MG63 (cell line): ENCODE measurements around the gene TCFL5. TPM values are rescaled to one million over a fixed set of nuclear protein-coding genes. Genes with fewer than 3 reads are reported as not detected.

ENCODE experiments used
- DNase-seq: peaks from one replicate; pipeline ENCODE4 v3.0.0-alpha.2; 2020
- H3K27me3 ChIP-seq: fragments of 250-450 bp; sonication (Bioruptor Pico); 2 replicates; pipeline ENCODE4 v1.5.1; 2020; ENCODE audit warnings: mild to moderate bottlenecking, moderate library complexity
- H3K36me3 ChIP-seq: fragments of 250-450 bp; sonication (Bioruptor Pico); 2 replicates; pipeline ENCODE4 v1.5.1; 2020; ENCODE audit warnings: mild to moderate bottlenecking, moderate library complexity
- H3K4me3 ChIP-seq: fragments of 250-450 bp; sonication (Bioruptor Pico); 2 replicates; pipeline ENCODE4 v1.5.1; 2020; ENCODE audit warnings: mild to moderate bottlenecking, moderate library complexity
- H3K9me3 ChIP-seq: fragments of 250-450 bp; sonication (Bioruptor Pico); 2 replicates; pipeline ENCODE4 v1.5.1; 2020; ENCODE audit warnings: mild to moderate bottlenecking, moderate library complexity
- total RNA-seq: library from RNA; depleted of rRNA; stranded (reverse); fragments of >200 nt; shearing (Covaris generic); gene quantifications from 2 replicates; pipeline ENCODE4 v1.2.3, GENCODE V29; 2014; ENCODE audit warnings: low replicate concordance; rRNA removed

TCFL5 gene
- total RNA-seq: 16.0 and 25.4 TPM in 2 replicates

- peaks cover 8% of the 10 kb centered on the region for H3K9me3 ChIP-seq
- H3K4me3 ChIP-seq: peak within 1 kb of the TSS; percentile 63
- H3K27me3 ChIP-seq: no peaks in the 10 kb centered on the region
- peak; percentile 81 for DNase-seq
- H3K36me3 ChIP-seq: peaks cover 23% of the 10 kb centered on the region
These were observed at the start of gene TCFL5 for GRCh38 chr20:62861726-62862336. TSS of gene TCFL5 (minus strand) at chr20:62861822. CDS start at chr20:62861670, 152 bp downstream.

- H3K36me3 ChIP-seq: peaks cover 82% of the 10 kb centered on the region
- H3K27me3 ChIP-seq: no peaks in the 10 kb centered on the region
- no peak for DNase-seq
- no peaks in the 10 kb centered on the region for H3K9me3 ChIP-seq
- no peak overlapping the region for H3K4me3 ChIP-seq
These were observed 49.3 kb upstream of the TCFL5 start for GRCh38 chr20:62910777-62911497.

- Histone ChIP-seq H3K4me3 (no peak overlapping the region), H3K9me3 (no peaks in the 10 kb centered on the region), H3K27me3 (no peaks in the 10 kb centered on the region), H3K36me3 (peaks cover 88% of the 10 kb centered on the region)
- no peak for DNase-seq
These were observed 48.7 kb upstream of the TCFL5 start for GRCh38 chr20:62910217-62910766.

GRCh38 chr20:62908971-62909791, 47.6 kb upstream of the TCFL5 start:
- Histone ChIP-seq H3K27me3 (no peaks in the 10 kb centered on the region), H3K36me3 (peaks cover 94% of the 10 kb centered on the region), H3K9me3 (no peaks in the 10 kb centered on the region), H3K4me3 (no peak overlapping the region)
- no peak for DNase-seq

- H3K9me3 ChIP-seq: no peaks in the 10 kb centered on the region
- H3K4me3 ChIP-seq: no peak overlapping the region
- no peak for DNase-seq
- H3K27me3 ChIP-seq: no peaks in the 10 kb centered on the region
- H3K36me3 ChIP-seq: peaks cover 96% of the 10 kb centered on the region
These were observed 46.0 kb upstream of the TCFL5 start for GRCh38 chr20:62907384-62908317.

- peaks cover 98% of the 10 kb centered on the region for H3K36me3 ChIP-seq
- H3K9me3 ChIP-seq: no peaks in the 10 kb centered on the region
- no peak overlapping the region for H3K4me3 ChIP-seq
- no peaks in the 10 kb centered on the region for H3K27me3 ChIP-seq
- DNase-seq: no peak
These were observed 45.2 kb upstream of the TCFL5 start for GRCh38 chr20:62906647-62907375.

- Histone ChIP-seq H3K9me3 (no peaks in the 10 kb centered on the region), H3K4me3 (no peak overlapping the region), H3K36me3 (peaks cover 98% of the 10 kb centered on the region), H3K27me3 (no peaks in the 10 kb centered on the region)
- no peak for DNase-seq
These were observed 44.6 kb upstream of the TCFL5 start for GRCh38 chr20:62906209-62906608.

- Histone ChIP-seq H3K36me3 (peaks cover 98% of the 10 kb centered on the region), H3K9me3 (no peaks in the 10 kb centered on the region), H3K4me3 (no peak overlapping the region), H3K27me3 (no peaks in the 10 kb centered on the region)
- no peak for DNase-seq
These were observed 44.0 kb upstream of the TCFL5 start for GRCh38 chr20:62905536-62906117.

- Histone ChIP-seq H3K36me3 (peaks cover 91% of the 10 kb centered on the region), H3K27me3 (no peaks in the 10 kb centered on the region), H3K4me3 (no peak overlapping the region), H3K9me3 (no peaks in the 10 kb centered on the region)
- DNase-seq: peak; percentile 40
These were observed 41.4 kb upstream of the TCFL5 start for GRCh38 chr20:62902926-62903615.

- no peak for DNase-seq
- H3K36me3 ChIP-seq: peaks cover 89% of the 10 kb centered on the region
These were observed 40.3 kb upstream of the TCFL5 start for GRCh38 chr20:62901891-62902290.

GRCh38 chr20:62900692-62901584, 39.3 kb upstream of the TCFL5 start:
- no peak for DNase-seq
- Histone ChIP-seq H3K4me3 (no peak overlapping the region), H3K36me3 (peaks cover 89% of the 10 kb centered on the region), H3K27me3 (no peaks in the 10 kb centered on the region), H3K9me3 (no peaks in the 10 kb centered on the region)

More at GRCh38 chr20:62901891-62902290, 40.3 kb upstream of the TCFL5 start:
- Histone ChIP-seq H3K9me3 (no peaks in the 10 kb centered on the region), H3K27me3 (no peaks in the 10 kb centered on the region), H3K4me3 (no peak overlapping the region)

- H3K27me3 ChIP-seq: no peaks in the 10 kb centered on the region
- no peak overlapping the region for H3K4me3 ChIP-seq
- H3K36me3 ChIP-seq: peaks cover 89% of the 10 kb centered on the region
- no peaks in the 10 kb centered on the region for H3K9me3 ChIP-seq
- DNase-seq: peak; percentile 67
These were observed 38.5 kb upstream of the TCFL5 start for GRCh38 chr20:62900052-62900691.

GRCh38 chr20:62899633-62900051, 38.0 kb upstream of the TCFL5 start:
- Histone ChIP-seq H3K4me3 (no peak overlapping the region), H3K27me3 (no peaks in the 10 kb centered on the region), H3K9me3 (no peaks in the 10 kb centered on the region), H3K36me3 (peaks cover 89% of the 10 kb centered on the region)
- DNase-seq: no peak
